CD4-positive, alpha-beta T cell (primary cell): ENCODE measurements around the gene UBXN2A. TPM values are rescaled to one million over a fixed set of nuclear protein-coding genes. Genes with fewer than 3 reads are reported as not detected.

Experiments used
- ATAC-seq: fragments of 200-7000 bp; cut with Tn5 transposase; one replicate; pipeline ENCODE4 v1.10.0; 2022; ENCODE audit warnings: mild to moderate bottlenecking; ENCODE audit not compliant: poor library complexity
- CTCF ChIA-PET: fragments of 350-600 bp; sonication (Branson Sonifier 250); formaldehyde crosslinking; loops from one replicate; lab custom pipeline; 2021; ENCODE audit warnings: antibody characterized with exemption, inconsistent platforms; lab: Charles Lee
- POLR2A ChIA-PET: fragments of 350-600 bp; sonication (Branson Sonifier 250); formaldehyde crosslinking; loops from one replicate; lab custom pipeline; 2021; ENCODE audit warnings: antibody characterized with exemption, inconsistent platforms; lab: Charles Lee
- DNase-seq, 14 experiments: peaks; one replicate each; pipeline ENCODE4 v3.0.0-alpha.2; 2013 to 2020; ENCODE audit warnings: mixed read lengths in 2 of 14
- H3K27ac ChIP-seq, 2 donors: one replicate each; pipeline versions ENCODE4 v1.5.1 to v1.7.0; 2013; ENCODE audit warnings: low read length in 2 of 2, low read depth in 1 of 2, mild to moderate bottlenecking in 1 of 2
- H3K27me3 ChIP-seq, 2 experiments: 1 replicate in 1 of 2; 2 replicates in 1 of 2; pipeline versions ENCODE4 v1.6.1 to v1.7.0; 2013; ENCODE audit warnings: low read length in 2 of 2, control low read depth in 1 of 2, mild to moderate bottlenecking in 1 of 2, moderate library complexity in 1 of 2; ENCODE audit not compliant: insufficient read depth in 2 of 2, control insufficient read depth in 1 of 2
- H3K36me3 ChIP-seq: one replicate; pipeline ENCODE4 v1.6.1; 2013; ENCODE audit warnings: low read length, control low read depth; ENCODE audit not compliant: insufficient read depth
- H3K4me1 ChIP-seq: one replicate; pipeline ENCODE4 v1.6.1; 2013; ENCODE audit warnings: low read length, control low read depth; ENCODE audit not compliant: insufficient read depth
- H3K4me3 ChIP-seq: one replicate; pipeline ENCODE4 v1.5.1; 2013; ENCODE audit warnings: mild to moderate bottlenecking, low read length, moderate library complexity
- H3K9me3 ChIP-seq, 2 experiments: 1 replicate in 1 of 2; 2 replicates in 1 of 2; pipeline versions ENCODE4 v1.6.1 to v1.7.0; 2013; ENCODE audit warnings: low read length in 2 of 2, mild to moderate bottlenecking in 2 of 2, control low read depth in 1 of 2, moderate library complexity in 1 of 2; ENCODE audit not compliant: control insufficient read depth in 1 of 2, insufficient read depth in 1 of 2
- H3K27ac Mint-ChIP-seq: one replicate; pipeline ENCODE4 v1.8.0; 2020; ENCODE audit warnings: mixed read lengths
- H3K27me3 Mint-ChIP-seq: one replicate; pipeline ENCODE4 v1.8.0; 2021; ENCODE audit warnings: mixed read lengths
- H3K36me3 Mint-ChIP-seq: one replicate; pipeline ENCODE4 v1.8.0; 2021; ENCODE audit warnings: low read depth, mixed read lengths
- H3K4me1 Mint-ChIP-seq: one replicate; pipeline ENCODE4 v1.8.0; 2021; ENCODE audit warnings: low read depth, mixed read lengths
- H3K4me3 Mint-ChIP-seq: one replicate; pipeline ENCODE4 v1.8.0; 2020; ENCODE audit warnings: mild to moderate bottlenecking, mixed read lengths
- H3K9me3 Mint-ChIP-seq: one replicate; pipeline ENCODE4 v1.8.0; 2020; ENCODE audit warnings: mixed read lengths
- intact Hi-C, 2 experiments: fragments of 100-400 bp; cut with DNase I in 1 of 2; cut with micrococcal nuclease in 1 of 2; formaldehyde crosslinking; loops; one replicate each; pipeline versions ENCODE4 v1.15.1 to v1.9.0; 2023 to 2025; cut with DNase I, micrococcal nuclease
- total RNA-seq, 174 experiments: library from RNA in 2 of 174; stranded (reverse) in 2 of 174; gene quantifications; one replicate each; pipeline ENCODE4 v1.2.3 and lab custom pipeline; 2021 to 2026
- TF ChIP-seq, protein P1 (sequence below): fragments of 200-600 bp; IDR thresholded peaks from one replicate; pipeline ENCODE4 v1.8.0; 2022; ENCODE audit warnings: antibody characterized with exemption, mild to moderate bottlenecking

Gene UBXN2A
- total RNA-seq, 2 experiments from 2014 or later, result 12.9 to 16.7 TPM

DNA sequence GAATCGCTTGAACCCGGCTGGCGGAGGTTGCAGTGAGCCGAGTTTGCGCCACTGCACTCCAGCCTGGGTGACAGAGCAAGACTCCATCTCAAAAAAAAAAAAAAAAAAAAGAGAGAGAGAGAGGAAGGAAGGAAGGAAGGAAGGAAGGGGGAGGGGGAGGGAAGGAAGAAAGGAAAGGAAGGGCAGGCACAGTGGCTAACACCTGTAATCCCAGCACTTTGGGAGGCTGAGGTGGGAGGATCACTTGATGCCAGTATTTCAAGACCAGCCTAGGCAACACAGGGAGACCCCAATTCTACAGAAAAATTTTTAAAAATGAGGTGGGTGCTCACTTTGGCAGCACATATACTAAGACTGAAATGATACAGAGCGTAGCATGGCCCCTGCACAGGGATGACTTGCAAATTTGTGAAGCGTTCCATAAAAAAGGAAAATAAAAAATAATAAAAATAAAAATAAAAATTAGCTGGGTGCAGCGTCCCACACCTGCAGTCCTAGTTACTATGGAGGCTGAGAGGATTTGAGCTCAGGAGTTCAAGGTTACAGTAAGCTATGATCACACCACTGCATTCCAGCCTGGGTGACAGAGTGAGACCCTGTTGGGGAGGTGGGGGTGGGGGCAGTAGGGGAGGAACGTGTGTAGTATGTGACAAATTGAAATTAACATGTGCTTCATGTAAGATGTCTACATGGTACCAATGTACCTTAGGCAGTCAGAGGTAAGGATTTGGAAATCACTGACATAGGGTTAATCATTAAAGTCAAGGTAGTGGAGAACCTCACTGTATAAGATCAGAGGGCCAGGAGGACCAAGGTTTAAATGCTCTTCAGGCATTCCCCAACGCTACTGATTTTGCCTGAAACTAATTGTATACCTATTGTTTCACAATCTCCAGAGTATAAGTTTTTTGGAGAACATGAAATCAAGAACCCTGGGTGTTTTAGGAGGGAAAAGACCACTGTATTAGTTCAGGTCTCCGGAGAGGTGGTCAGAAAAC is 105.5 kb downstream of the UBXN2A start:
- DNase-seq (no peak), ATAC-seq (no peak)
- Mint-ChIP-seq H3K4me3 (peak overlapping the region; percentile 94), H3K9me3 (no peaks in the 10 kb centered on the region), H3K36me3 (peaks cover 5% of the 10 kb centered on the region), H3K4me1 (peaks cover 36% of the 10 kb centered on the region), H3K27ac (no peak overlapping the region), H3K27me3 (peaks cover 10% of the 10 kb centered on the region)
- intact Hi-C loops, result loop anchor here in 1 of 2 experiments (5.0 kb wide), 2 partner anchors 104 to 119 kb away; partner anchors contain the start of genes ATAD2B and UBXN2A
- Histone ChIP-seq H3K4me3 (no peak overlapping the region), H3K4me1 (peaks cover 30% of the 10 kb centered on the region), H3K9me3 (no peaks in the 10 kb centered on the region), H3K27me3 (peaks cover 10 to 21% of the 10 kb centered on the region in 2 experiments), H3K36me3 (no peaks in the 10 kb centered on the region), H3K27ac (no peak overlapping the region)
- TF ChIP-seq, protein P1, sequence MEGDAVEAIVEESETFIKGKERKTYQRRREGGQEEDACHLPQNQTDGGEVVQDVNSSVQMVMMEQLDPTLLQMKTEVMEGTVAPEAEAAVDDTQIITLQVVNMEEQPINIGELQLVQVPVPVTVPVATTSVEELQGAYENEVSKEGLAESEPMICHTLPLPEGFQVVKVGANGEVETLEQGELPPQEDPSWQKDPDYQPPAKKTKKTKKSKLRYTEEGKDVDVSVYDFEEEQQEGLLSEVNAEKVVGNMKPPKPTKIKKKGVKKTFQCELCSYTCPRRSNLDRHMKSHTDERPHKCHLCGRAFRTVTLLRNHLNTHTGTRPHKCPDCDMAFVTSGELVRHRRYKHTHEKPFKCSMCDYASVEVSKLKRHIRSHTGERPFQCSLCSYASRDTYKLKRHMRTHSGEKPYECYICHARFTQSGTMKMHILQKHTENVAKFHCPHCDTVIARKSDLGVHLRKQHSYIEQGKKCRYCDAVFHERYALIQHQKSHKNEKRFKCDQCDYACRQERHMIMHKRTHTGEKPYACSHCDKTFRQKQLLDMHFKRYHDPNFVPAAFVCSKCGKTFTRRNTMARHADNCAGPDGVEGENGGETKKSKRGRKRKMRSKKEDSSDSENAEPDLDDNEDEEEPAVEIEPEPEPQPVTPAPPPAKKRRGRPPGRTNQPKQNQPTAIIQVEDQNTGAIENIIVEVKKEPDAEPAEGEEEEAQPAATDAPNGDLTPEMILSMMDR, result no peak
- ChIA-PET POLR2A (interaction anchor here (2.0 to 4.8 kb wide), 2 partner anchors 31 to 119 kb away, joined by 38 to 77 read pairs; partner anchors contain the start of genes ATAD2B and SF3B6), CTCF (interaction anchor here (0.5 to 2.3 kb wide), 2 partner anchors 30 to 38 kb away, joined by 3 to 14 read pairs; partner anchors contain the start of genes SF3B6 and TP53I3)

GRCh38 chr2:24046599-24046929 is 106.3 kb downstream of the UBXN2A start:
- no peak overlapping the region for H3K27ac Mint-ChIP-seq
- no peak for ATAC-seq

More at GRCh38 chr2:24046599-24046929, 106.3 kb downstream of the UBXN2A start:
- H3K27ac ChIP-seq, result no peak overlapping the region
- peak overlapping the region; percentile 94 for H3K4me3 Mint-ChIP-seq
- H3K9me3 Mint-ChIP-seq, result no peaks in the 10 kb centered on the region
- H3K9me3 ChIP-seq, result no peaks in the 10 kb centered on the region
- peaks cover 5% of the 10 kb centered on the region for H3K36me3 Mint-ChIP-seq
- intact Hi-C loops, result loop anchor here in 1 of 2 experiments (5.0 kb wide), 2 partner anchors 104 to 119 kb away; partner anchors contain the start of genes ATAD2B and UBXN2A
- peak overlapping the region; percentile 83 for H3K4me3 ChIP-seq
- H3K4me1 ChIP-seq, result peaks cover 30% of the 10 kb centered on the region
- H3K4me1 Mint-ChIP-seq, result peaks cover 36% of the 10 kb centered on the region
- TF ChIP-seq, protein P1, result no peak
- DNase-seq, result no peak
- ChIA-PET CTCF (interaction anchor here (1.4 to 2.3 kb wide), 2 partner anchors 38 to 119 kb away, joined by 13 to 14 read pairs; partner anchors contain the start of genes ATAD2B and TP53I3), POLR2A (interaction anchor here (1.4 to 4.8 kb wide), 5 partner anchors 22 to 120 kb away, joined by 3 to 77 read pairs (median 8); partner anchors contain the start of genes ATAD2B, SF3B6 and TP53I3)
- H3K36me3 ChIP-seq, result no peaks in the 10 kb centered on the region
- peaks cover 10 to 21% of the 10 kb centered on the region in 2 experiments for H3K27me3 ChIP-seq
- H3K27me3 Mint-ChIP-seq, result peaks cover 10% of the 10 kb centered on the region
